Panc1 (cell line): Measurements from ENCODE around the gene SMAP2. TPM values are rescaled to one million over a fixed set of nuclear protein-coding genes. Genes with fewer than 3 reads are reported as not detected.

ENCODE experiments used
- ATAC-seq: fragments of 200-7000 bp; cut with Tn5 transposase; 2 replicates; pipeline ENCODE4 v1.9.1; 2020; ENCODE audit warnings: mild to moderate bottlenecking, moderate library complexity
- BruUV-seq: library from RNA; stranded (reverse); fragments of 400-500 nt; replicated peaks from 2 replicates; lab custom pipeline; 2021; lab: Mats Ljungman, UMichigan
- CTCF ChIA-PET: fragments of 300-600 bp; sonication (Branson Sonifier 250); formaldehyde crosslinking; loops from one replicate; lab custom pipeline; 2022; ENCODE audit warnings: antibody characterized with exemption; lab: Charles Lee
- POLR2A ChIA-PET: fragments of 300-600 bp; sonication (Branson Sonifier 250); formaldehyde crosslinking; loops from one replicate; lab custom pipeline; 2022; ENCODE audit warnings: antibody characterized with exemption; lab: Charles Lee
- DNase-seq: peaks from one replicate; pipeline ENCODE4 v3.0.0-alpha.2; 2010; ENCODE audit warnings: low read depth, low spot score
- H3K27ac ChIP-seq: 2 replicates; pipeline ENCODE4 v1.5.1; 2011; ENCODE audit warnings: mild to moderate bottlenecking, low read length, inconsistent platforms
- H3K27me3 ChIP-seq: fragments of 200-500 bp; sonication (Bioruptor generic); 2 replicates; pipeline ENCODE4 v1.6.0; 2014; ENCODE audit warnings: low read length, inconsistent platforms; ENCODE audit not compliant: control insufficient read depth, insufficient read depth
- H3K36me3 ChIP-seq: fragments of 200-500 bp; sonication (Bioruptor generic); 2 replicates; pipeline ENCODE4 v1.5.1; 2014; ENCODE audit warnings: inconsistent platforms, mild to moderate bottlenecking, low read length, moderate library complexity; ENCODE audit not compliant: control insufficient read depth, insufficient read depth
- H3K4me1 ChIP-seq: 2 replicates; pipeline ENCODE4 v1.5.1; 2011; ENCODE audit warnings: inconsistent platforms, mild to moderate bottlenecking, low read length, moderate library complexity; ENCODE audit not compliant: control insufficient read depth, insufficient read depth
- H3K4me3 ChIP-seq, 2 experiments: 2 replicates each; pipeline ENCODE4 v1.5.1; 2011 to 2012; ENCODE audit warnings: low read depth in 2 of 2, low read length in 2 of 2, mild to moderate bottlenecking in 2 of 2, inconsistent platforms in 1 of 2, moderate library complexity in 1 of 2
- H3K9me3 ChIP-seq: fragments of 200-500 bp; sonication (Bioruptor generic); 2 replicates; pipeline ENCODE4 v1.5.1; 2014; ENCODE audit warnings: low read depth, mild to moderate bottlenecking, inconsistent platforms, low read length, moderate library complexity; ENCODE audit not compliant: control insufficient read depth, insufficient read depth
- POLR2AphosphoS5 ChIP-seq: IDR thresholded peaks from 2 replicates; pipeline ENCODE4 v1.6.1; 2012; ENCODE audit warnings: mild to moderate bottlenecking, low read depth, low read length, moderate library complexity
- SIN3A ChIP-seq: IDR thresholded peaks from 2 replicates; pipeline ENCODE4 v1.6.1; 2012; ENCODE audit warnings: low read depth, mild to moderate bottlenecking, low read length, moderate library complexity, borderline replicate concordance; ENCODE audit not compliant: insufficient read depth
- TCF7L2 ChIP-seq: IDR thresholded peaks from 2 replicates; pipeline ENCODE4 v1.6.1; 2011; ENCODE audit warnings: mild to moderate bottlenecking, low read depth, low read length, inconsistent platforms
- in situ Hi-C: cut with HindIII; loops from 2 replicates; pipeline ENCODE4 v1.10.0; 2016; ENCODE audit warnings: low sequenced_read_pairs, low pct_unique_long_range_greater_than_20kb
- intact Hi-C: fragments of 100-400 bp; cut with micrococcal nuclease; formaldehyde crosslinking; loops from one replicate; pipeline ENCODE4 v1.10.0; 2022; ENCODE audit not compliant: unreplicated experiment
- total RNA-seq: library from RNA; stranded (reverse); gene quantifications from one replicate; pipeline ENCODE4 v1.2.1, GENCODE V29; 2021; ENCODE audit not compliant: unreplicated experiment
- TF ChIP-seq, protein P1 (sequence below): fragments of 450-650 bp; IDR thresholded peaks from 2 replicates; pipeline ENCODE4 v1.5.1; 2017; ENCODE audit warnings: mild to moderate bottlenecking
- TF ChIP-seq, protein P2 (sequence below), 2 experiments: IDR thresholded peaks; 2 replicates each; pipeline ENCODE4 v1.6.1; 2011 to 2012; ENCODE audit warnings: low read depth in 2 of 2, control low read depth in 1 of 2, low read length in 1 of 2, mild to moderate bottlenecking in 1 of 2, moderate library complexity in 1 of 2; ENCODE audit not compliant: insufficient read depth in 1 of 2

SMAP2 gene
- total RNA-seq, 1 experiment from 2014 or later: 21.5 TPM

DNA sequence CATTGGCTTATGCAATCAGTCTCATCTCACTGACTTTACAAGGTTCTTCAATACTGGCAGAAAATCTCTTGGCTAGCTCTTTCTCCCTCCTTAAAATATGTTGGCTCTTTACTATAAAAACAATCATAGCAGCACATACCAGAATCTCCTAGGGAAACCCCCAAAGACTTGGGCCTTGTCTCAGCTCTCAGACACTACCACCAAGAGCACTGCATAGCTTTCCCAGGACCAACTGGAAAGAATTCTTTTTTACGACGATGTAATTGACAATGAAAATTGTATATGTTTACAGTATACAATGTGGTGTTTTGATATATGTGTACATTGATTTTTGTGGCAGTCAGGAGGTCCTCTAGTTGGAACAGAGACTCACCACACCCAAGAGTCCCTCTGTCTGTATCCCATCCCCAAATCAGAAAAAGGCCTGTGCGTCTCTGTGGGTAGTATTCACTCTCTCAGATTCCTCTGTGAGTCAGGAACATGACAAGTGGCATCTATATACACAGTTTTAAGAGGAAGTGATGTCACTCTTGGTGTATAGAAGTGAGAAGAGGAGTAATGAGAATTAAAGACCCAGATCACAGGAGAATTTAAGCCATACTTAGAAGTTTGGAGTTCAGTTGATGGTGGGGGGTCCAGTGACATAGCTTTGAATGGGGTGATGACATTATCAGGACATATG lies 21.1 kb downstream of the SMAP2 start:
- DNase-seq (no peak), ATAC-seq (no peak)
- peaks cover 8% of the 10 kb centered on the region; the same call in 1 of the 2 replicates for H3K4me1 ChIP-seq
- in situ Hi-C loops: no loop called here
- no TSS peak for BruUV-seq
- H3K9me3 ChIP-seq: no peaks in the 10 kb centered on the region
- POLR2A ChIA-PET: no interaction called here
- intact Hi-C loops: no loop called here
- H3K27ac ChIP-seq: no peak overlapping the region
- no peak for TF ChIP-seq SIN3A
- TF ChIP-seq, protein P1, sequence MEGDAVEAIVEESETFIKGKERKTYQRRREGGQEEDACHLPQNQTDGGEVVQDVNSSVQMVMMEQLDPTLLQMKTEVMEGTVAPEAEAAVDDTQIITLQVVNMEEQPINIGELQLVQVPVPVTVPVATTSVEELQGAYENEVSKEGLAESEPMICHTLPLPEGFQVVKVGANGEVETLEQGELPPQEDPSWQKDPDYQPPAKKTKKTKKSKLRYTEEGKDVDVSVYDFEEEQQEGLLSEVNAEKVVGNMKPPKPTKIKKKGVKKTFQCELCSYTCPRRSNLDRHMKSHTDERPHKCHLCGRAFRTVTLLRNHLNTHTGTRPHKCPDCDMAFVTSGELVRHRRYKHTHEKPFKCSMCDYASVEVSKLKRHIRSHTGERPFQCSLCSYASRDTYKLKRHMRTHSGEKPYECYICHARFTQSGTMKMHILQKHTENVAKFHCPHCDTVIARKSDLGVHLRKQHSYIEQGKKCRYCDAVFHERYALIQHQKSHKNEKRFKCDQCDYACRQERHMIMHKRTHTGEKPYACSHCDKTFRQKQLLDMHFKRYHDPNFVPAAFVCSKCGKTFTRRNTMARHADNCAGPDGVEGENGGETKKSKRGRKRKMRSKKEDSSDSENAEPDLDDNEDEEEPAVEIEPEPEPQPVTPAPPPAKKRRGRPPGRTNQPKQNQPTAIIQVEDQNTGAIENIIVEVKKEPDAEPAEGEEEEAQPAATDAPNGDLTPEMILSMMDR: no peak
- TF ChIP-seq POLR2AphosphoS5: no peak
- TF ChIP-seq TCF7L2: no peak
- TF ChIP-seq, protein P2, sequence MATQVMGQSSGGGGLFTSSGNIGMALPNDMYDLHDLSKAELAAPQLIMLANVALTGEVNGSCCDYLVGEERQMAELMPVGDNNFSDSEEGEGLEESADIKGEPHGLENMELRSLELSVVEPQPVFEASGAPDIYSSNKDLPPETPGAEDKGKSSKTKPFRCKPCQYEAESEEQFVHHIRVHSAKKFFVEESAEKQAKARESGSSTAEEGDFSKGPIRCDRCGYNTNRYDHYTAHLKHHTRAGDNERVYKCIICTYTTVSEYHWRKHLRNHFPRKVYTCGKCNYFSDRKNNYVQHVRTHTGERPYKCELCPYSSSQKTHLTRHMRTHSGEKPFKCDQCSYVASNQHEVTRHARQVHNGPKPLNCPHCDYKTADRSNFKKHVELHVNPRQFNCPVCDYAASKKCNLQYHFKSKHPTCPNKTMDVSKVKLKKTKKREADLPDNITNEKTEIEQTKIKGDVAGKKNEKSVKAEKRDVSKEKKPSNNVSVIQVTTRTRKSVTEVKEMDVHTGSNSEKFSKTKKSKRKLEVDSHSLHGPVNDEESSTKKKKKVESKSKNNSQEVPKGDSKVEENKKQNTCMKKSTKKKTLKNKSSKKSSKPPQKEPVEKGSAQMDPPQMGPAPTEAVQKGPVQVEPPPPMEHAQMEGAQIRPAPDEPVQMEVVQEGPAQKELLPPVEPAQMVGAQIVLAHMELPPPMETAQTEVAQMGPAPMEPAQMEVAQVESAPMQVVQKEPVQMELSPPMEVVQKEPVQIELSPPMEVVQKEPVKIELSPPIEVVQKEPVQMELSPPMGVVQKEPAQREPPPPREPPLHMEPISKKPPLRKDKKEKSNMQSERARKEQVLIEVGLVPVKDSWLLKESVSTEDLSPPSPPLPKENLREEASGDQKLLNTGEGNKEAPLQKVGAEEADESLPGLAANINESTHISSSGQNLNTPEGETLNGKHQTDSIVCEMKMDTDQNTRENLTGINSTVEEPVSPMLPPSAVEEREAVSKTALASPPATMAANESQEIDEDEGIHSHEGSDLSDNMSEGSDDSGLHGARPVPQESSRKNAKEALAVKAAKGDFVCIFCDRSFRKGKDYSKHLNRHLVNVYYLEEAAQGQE (IDR thresholded peaks at IDR 0.05; ENCODE audit: insufficient read depth in 1 of 2, low read depth in 2 of 2, low read length in 1 of 2): no peak
- no peaks in the 10 kb centered on the region for H3K36me3 ChIP-seq
- no peak overlapping the region for H3K4me3 ChIP-seq
- no peaks in the 10 kb centered on the region for H3K27me3 ChIP-seq
- CTCF ChIA-PET: no interaction called here

DNA sequence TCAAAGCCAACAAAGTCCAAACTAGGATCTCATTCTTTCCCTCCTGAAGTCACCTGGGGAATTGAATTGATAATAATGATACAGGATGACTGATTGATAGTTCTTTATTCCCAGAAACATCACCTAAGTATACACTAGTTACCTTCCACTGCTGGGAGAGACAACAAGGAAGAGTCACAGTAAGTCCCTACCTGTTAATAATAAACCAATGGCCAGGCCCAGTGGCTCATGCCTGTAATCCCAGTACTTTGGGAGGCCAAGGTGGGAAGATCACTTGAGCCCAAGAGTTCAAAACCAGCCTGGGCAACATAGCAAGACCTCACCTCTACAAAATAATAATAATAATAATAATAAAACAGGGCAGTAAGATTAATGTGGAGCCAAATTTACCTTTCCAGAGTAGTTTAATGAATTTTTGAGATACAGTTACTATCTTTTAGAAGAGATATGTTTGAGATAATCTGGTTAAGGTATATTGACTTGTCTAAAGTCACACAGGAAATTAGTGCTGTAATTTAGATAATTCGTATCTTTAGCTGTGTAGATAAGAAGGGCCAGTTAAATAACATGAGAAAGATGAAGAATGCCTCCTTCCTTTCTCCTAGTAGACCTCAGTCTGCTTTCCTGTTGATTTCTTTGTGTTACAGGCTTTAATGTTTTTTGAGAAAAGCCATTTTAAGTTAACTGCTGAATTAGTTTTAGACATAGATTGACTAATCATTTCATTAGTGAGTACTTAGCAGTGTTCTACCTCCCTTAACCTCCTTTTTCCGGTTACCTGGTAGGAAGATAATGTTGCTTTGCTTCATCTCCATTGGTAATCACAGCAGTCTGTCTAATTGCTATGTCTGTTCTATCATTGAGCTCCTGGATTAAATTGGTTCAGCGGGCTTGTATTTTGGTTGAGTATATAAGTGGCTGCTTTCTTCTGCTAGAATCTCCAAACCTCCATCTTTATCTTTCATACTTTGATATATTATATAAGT lies 22.0 kb downstream of the SMAP2 start:
- Histone ChIP-seq H3K4me1 (0 out of 2 replicates have a peak, but pooled peaks cover 4% of the 10 kb centered on the region), H3K36me3 (no peaks in the 10 kb centered on the region), H3K9me3 (no peaks in the 10 kb centered on the region), H3K27me3 (no peaks in the 10 kb centered on the region), H3K4me3 (no peak overlapping the region), H3K27ac (no peak overlapping the region)
- BruUV-seq: no TSS peak
- ChIA-PET POLR2A (no interaction called here), CTCF (no interaction called here)
- in situ Hi-C loops (no loop called here), intact Hi-C loops (no loop called here)
- DNase-seq (no peak), ATAC-seq (no peak)
- TF ChIP-seq TCF7L2 (no peak), POLR2AphosphoS5 (no peak), SIN3A (no peak)
- TF ChIP-seq, protein P1: no peak
- TF ChIP-seq, protein P2 (IDR thresholded peaks at IDR 0.05; ENCODE audit: insufficient read depth in 1 of 2, low read depth in 2 of 2, low read length in 1 of 2): no peak
